Epidermal melanocyte (primary cell): ENCODE results near the gene PIGP.
"Not testable (repeated sequence)": the region's sequence is repeated elsewhere in the genome, so short reads cannot be mapped to it uniquely, and the experiment has no call there.

Experiments used
- DNase-seq: peaks from one replicate; pipeline ENCODE4 v3.0.0; 2011; ENCODE audit warnings: low spot score; ENCODE audit not compliant: insufficient read length

Gene PIGP

GRCh38 chr21:37045149-37045548 lies 27.7 kb downstream of the PIGP start:
- no peak for DNase-seq

GRCh38 chr21:37044643-37045042 lies 28.2 kb downstream of the PIGP start:
- no peak for DNase-seq

- DNase-seq, result no peak
Measured at GRCh38 chr21:37043818-37044217, 29.1 kb downstream of the PIGP start.

GRCh38 chr21:37041706-37042271 lies 31.1 kb downstream of the PIGP start:
- DNase-seq, result no peak

- DNase-seq, result no peak
Measured at GRCh38 chr21:37040212-37040611, 32.7 kb downstream of the PIGP start.

GRCh38 chr21:37039411-37040075 lies 33.3 kb downstream of the PIGP start:
- DNase-seq, result no peak

- DNase-seq, result no peak
Measured at GRCh38 chr21:37036177-37036576, 36.7 kb downstream of the PIGP start.

GRCh38 chr21:37034394-37034793 lies 38.5 kb downstream of the PIGP start:
- DNase-seq, result not testable (repeated sequence)

GRCh38 chr21:37032877-37033471 lies 39.9 kb downstream of the PIGP start:
- DNase-seq, result no peak

GRCh38 chr21:37032293-37032692 lies 40.6 kb downstream of the PIGP start:
- DNase-seq, result no peak

GRCh38 chr21:37030864-37031263 lies 42.0 kb downstream of the PIGP start:
- no peak for DNase-seq

- DNase-seq, result no peak
Measured at GRCh38 chr21:37028570-37028969, 44.3 kb downstream of the PIGP start.

- no peak for DNase-seq
Measured at GRCh38 chr21:37026499-37026898, 46.4 kb downstream of the PIGP start.

GRCh38 chr21:37017951-37018679 lies 54.8 kb downstream of the PIGP start:
- no peak for DNase-seq
